NCI-H2171 (cell line): ENCODE results near the gene MPP4.

Experiments
- DNase-seq: peaks from one replicate; lab custom pipeline; 2025; lab: John Stamatoyannopoulos, UW

The MPP4 gene

DNA sequence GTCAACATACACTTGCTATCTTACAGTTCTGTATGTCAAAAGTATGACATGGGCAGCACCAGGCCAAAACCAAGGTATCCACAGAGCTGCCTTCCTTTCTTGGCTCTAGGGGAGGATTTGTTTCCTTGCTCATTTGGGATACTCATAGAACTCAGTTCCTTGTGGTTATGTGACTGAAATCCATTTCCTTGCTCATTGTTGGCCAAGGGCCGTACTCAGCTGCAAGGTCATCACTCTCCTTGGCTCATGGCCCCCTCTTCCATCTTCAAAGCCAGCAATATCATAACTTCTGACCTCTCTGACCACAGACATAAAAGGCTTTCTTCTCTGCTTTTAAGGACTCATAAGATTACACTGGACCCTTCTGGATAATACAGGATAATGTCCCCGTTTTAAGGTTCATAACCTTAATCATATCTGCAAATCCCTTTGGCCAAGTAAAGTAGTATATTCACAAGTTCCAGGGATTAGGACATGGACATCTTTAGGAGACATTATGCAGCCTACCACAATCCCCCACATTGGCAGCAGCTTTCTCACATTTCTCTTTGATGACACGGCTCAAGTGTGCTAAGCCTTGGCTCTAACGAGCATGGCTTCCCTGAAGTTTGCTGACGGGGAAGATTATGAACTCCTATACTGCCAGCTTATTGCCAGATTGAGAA is 76.0 kb downstream of the MPP4 start:
- DNase-seq = no peak

DNA sequence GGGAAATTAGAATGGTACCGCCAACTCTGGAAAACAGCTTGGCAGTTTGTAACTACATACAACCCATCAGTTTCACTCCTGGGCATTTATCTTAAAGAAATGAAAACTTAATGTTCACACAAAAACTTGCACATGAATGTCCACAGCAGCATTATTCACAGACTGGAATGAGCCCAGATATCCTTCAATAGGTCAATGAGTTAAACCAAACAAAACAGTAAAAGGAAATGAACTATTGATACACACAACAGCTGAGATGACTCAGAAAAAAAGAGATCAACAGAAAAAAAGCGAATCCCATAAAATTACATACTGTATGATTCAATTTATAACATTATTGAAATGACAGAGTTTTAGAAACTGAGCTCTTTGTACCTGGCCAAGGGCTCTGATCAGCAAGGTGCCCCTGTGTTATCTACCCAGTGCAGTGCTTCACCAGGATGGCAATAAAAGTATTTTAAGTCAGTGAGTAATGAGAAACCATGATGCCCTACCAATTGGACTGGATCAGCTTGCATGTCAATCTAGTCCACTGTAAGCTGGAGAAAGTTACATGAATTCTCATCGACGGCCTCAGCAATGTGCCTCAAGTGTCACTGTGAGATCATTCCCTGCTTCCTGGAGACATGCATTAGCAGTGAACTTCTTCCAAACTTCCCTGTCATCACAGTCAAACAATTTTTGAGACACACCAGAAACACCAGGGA is 77.0 kb downstream of the MPP4 start:
- DNase-seq = no peak

DNA sequence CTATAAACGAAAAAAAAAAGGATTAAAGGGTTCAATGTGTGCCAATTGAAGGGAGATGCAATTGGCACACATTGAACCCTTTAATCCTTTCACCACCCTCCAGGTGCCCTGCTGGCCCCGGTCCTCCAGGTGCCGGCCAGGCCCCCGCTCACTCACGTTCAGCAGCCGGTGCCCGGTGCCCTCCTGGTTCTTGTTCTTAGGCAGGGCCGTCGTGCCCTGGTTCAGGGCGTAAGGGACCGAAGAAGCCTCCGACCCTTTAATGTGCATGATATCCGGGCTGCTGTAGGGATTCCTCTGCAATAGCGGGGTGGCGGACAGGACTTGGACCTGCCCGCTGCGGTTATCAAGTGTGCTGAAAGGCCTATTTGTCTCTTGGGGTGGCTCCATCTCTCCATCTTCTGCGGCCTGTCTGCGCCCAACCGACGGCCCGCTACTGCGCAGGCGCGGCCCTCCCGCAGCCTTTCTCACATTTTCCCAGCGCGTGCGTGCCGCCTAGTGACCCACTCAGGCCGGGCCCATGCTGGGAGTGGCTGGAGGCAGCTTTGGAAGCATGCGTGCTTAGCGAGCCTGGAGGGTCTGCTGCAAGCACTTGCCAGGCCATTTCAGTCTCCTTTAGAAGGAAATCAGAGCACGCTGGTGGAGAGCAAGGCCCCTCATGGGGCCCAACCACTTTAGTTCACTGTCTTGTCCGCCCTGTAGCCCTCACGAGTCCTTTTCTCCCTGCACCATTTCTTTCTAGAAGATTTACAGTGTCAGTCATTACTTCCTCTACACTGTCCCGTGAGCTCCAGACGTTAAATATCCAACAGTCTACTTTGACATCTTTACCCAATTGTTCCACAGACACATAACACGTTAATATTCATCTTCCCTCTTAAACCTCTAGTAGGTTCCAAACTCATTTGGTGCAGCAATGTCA is 79.4 kb downstream of the MPP4 start:
- DNase-seq = peak; percentile 40

DNA sequence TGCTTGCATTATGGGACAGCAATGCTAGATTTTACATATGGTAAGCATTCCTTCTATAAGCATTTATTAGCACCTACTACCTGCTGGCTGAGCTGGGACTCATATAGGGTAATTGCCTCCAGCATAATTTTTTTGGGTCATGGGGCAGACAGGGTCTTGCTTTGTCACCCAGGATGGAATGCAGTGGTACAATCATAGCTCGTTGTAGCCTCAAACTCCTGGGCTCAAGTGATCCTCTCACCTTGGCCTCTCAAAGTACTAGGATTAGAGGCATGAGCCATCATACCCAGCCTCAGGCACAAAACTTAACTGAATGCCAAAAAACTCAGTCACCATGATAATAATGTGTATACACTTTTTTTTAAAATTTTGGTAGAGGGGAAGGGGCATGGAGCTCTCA is 90.4 kb downstream of the MPP4 start:
- DNase-seq = no peak

DNA sequence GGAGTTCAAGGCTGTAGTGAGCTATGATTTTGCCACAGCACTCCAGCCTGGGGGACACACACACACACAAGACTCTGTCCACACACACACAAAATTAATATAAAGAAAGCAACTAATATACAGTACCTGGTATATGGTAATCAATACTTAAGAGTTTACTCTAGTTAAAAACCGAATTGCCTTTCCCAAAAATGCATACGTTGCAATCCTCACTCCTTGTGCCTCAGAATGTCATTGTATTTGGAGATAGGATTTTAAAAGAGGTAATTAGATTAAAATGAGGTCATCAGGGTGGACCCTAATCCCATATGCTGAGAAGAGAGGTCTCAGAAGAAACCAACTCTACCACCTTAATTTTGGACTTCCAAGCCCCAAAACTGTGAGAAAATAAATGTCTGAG is 90.9 kb downstream of the MPP4 start:
- no peak for DNase-seq

DNA sequence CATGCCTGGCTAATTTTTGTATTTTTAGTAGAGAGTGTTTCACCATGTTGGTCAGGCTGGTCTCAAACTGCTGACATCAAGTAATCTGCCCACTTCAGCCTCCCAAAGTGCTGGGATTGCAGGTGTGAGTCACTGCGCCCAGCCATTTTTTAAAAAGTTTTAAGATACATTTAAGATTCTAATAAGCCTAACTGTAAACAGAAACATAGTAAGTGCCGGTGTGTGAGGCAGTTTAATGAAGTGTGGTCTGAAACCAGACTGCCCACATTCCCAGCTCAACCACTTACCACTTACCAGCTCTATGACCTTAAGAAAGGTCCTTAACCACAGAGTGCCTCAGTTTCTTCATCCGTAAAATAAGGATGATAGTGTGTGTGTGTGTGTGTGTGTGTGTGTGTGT is 97.5 kb downstream of the MPP4 start:
- DNase-seq = no peak

DNA sequence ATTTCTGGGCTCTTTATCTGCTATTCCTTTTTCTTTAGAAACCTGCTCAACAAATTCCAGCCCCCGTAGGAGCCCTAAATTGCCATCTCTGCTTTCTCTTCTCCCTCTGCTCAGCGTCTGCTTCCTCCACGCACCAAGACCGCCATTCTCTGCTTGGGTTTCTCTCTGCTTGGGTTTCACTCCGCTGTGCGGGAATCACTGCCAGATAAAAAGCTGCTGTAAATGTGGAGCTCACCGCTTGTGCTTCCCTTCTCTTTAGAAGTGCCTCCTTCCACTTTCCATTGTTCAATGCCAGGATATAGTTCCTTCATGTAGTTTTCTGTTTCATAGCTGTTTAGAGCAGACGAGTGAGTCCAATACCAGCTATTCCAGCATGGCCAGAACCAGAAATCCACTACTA is 101.0 kb downstream of the MPP4 start:
- no peak for DNase-seq
